GM21717 (cell line): ENCODE data around the gene HDAC5.
"Not testable (repeated sequence)": the region's sequence is repeated elsewhere in the genome, so short reads cannot be mapped to it uniquely, and the experiment has no call there.

Source experiments
- ATAC-seq: cut with Tn5 transposase; IDR thresholded peaks from one replicate; pipeline ENCODE4 v1.9.1; 2021; ENCODE audit warnings: mild to moderate bottlenecking, moderate library complexity; ENCODE audit not compliant: unreplicated experiment

HDAC5 gene

GRCh38 chr17:44071198-44071520 is 52.3 kb downstream of the HDAC5 start:
- peak; percentile 21 for ATAC-seq

GRCh38 chr17:44070455-44071197 is 52.8 kb downstream of the HDAC5 start, which contains the start of gene G6PC3:
Gene G6PC3 (plus strand): TSS chr17:44070735. CDS start chr17:44070966, 231 bp downstream.
- ATAC-seq, result peak; percentile 50

GRCh38 chr17:44069974-44070454 is 53.4 kb downstream of the HDAC5 start:
- peak; percentile 3 for ATAC-seq

GRCh38 chr17:44067545-44067940 is 55.9 kb downstream of the HDAC5 start:
- ATAC-seq, result no peak

GRCh38 chr17:44066204-44066930 is 57.1 kb downstream of the HDAC5 start, which contains the start of gene LSM12:
Gene LSM12 (minus strand): TSS chr17:44066671. CDS start chr17:44066587, 84 bp downstream.
- peak; percentile 40 for ATAC-seq

- no peak for ATAC-seq
Observed at GRCh38 chr17:44065668-44066203, 57.7 kb downstream of the HDAC5 start.

- no peak for ATAC-seq
Observed at GRCh38 chr17:44063704-44064639, 59.5 kb downstream of the HDAC5 start.

GRCh38 chr17:44062871-44063270 is 60.6 kb downstream of the HDAC5 start:
- no peak for ATAC-seq

- no peak for ATAC-seq
Observed at GRCh38 chr17:44061446-44061845, 62.0 kb downstream of the HDAC5 start.

GRCh38 chr17:44059101-44059892 is 64.1 kb downstream of the HDAC5 start:
- no peak for ATAC-seq

- no peak for ATAC-seq
Observed at GRCh38 chr17:44053125-44053872, 70.1 kb downstream of the HDAC5 start.

- no peak for ATAC-seq
Observed at GRCh38 chr17:44049294-44050060, 74.0 kb downstream of the HDAC5 start.

GRCh38 chr17:44046893-44047292 is 76.5 kb downstream of the HDAC5 start:
- ATAC-seq, result not testable (repeated sequence)

- no peak for ATAC-seq
Observed at GRCh38 chr17:44045486-44045885, 78.0 kb downstream of the HDAC5 start.

- ATAC-seq, result no peak
Observed at GRCh38 chr17:44044071-44044470, 79.4 kb downstream of the HDAC5 start.

- no peak for ATAC-seq
Observed at GRCh38 chr17:44043272-44043696, 80.2 kb downstream of the HDAC5 start.

- ATAC-seq, result no peak
Observed at GRCh38 chr17:44039829-44040635, 83.4 kb downstream of the HDAC5 start.

GRCh38 chr17:44038604-44039011 is 84.8 kb downstream of the HDAC5 start:
- no peak for ATAC-seq
